ENCODE data around the gene TTF1.

The TTF1 gene

DNA sequence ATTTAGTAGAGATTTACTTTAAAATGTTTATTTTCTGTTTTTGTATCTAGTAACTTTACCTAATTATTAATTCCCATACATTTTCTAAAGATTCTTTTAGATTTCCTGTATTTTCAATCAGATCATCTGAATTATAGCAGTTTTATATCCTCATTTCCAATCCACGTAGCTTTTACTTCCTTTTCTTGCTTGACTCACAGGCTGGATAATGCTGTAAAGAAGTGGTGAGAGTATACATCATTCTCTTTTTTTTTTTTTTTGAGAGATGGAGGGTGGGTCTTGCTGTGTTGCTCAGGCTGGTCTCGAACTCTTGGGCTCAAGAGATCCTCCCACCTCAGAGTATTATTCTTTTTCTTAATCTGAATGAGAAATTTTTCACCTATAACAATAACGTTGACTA lies 40.7 kb downstream of the TTF1 start:
- no peak for DNase-seq

DNA sequence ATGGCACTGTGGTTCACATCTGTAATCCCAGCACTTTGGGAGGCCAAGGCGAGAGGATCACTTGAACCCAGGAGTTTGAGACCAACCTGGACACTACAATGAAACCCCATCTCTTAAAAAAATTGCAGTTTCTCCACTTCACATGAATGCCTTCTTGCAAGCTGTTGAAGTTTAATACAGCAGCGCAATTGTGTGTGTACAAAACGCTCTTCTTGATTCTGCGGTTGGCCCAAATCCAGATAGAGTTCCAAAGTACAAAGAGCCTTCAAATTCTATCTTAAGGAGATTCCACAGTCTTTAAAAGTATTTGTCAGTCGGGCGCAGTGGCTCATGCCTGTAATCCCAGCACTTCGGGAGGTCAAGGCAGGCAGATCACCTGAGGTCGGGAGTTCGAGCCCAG lies 42.6 kb downstream of the TTF1 start:
- no peak for DNase-seq

DNA sequence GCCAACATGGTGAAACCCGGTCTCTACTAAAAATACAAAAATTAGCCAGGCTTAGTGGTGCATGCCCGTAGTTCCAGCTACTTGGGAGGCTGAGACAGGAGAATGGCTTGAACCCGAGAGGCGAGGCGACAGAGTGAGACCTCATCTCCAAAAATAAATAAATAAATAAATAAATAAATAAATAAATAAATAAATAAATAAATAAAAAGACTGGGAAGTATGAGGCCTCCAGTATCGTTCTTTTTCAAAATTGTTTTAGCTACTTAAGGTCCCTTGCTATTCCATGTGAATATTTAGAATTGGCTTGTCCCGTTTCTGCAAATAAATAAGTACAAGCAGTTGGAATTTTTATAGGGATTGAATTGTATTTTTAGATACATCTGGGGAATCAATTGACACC lies 48.9 kb downstream of the TTF1 start:
- DNase-seq: no peak

DNA sequence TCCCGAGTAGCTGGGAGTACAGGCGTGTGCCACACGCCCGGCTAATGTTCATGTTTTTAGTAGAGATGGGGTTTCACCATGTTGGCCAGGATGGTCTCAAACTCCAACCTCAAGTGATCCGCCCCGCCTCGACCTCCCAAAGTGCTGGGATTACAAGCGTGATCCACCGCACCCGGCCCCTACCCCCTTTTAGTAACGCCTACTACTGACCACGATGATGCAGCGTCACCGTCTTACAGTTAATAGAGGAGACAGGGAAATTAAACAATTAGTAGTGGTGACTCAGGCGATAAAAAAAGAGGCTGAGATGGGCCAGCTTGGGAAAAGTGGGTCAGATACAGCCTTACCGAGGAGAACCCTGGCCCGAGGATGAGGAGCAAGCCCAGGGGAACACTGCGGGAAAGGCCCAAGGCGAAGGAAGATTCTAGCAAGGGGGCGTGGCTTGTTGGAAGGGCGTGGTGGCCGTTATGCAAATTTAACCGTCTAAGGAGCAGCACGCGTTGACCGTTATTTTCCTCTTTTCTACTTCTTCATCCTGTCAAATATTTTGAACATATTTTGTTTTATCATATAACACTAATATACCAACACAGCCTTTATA lies 50.2 kb downstream of the TTF1 start:
- DNase-seq: no peak

DNA sequence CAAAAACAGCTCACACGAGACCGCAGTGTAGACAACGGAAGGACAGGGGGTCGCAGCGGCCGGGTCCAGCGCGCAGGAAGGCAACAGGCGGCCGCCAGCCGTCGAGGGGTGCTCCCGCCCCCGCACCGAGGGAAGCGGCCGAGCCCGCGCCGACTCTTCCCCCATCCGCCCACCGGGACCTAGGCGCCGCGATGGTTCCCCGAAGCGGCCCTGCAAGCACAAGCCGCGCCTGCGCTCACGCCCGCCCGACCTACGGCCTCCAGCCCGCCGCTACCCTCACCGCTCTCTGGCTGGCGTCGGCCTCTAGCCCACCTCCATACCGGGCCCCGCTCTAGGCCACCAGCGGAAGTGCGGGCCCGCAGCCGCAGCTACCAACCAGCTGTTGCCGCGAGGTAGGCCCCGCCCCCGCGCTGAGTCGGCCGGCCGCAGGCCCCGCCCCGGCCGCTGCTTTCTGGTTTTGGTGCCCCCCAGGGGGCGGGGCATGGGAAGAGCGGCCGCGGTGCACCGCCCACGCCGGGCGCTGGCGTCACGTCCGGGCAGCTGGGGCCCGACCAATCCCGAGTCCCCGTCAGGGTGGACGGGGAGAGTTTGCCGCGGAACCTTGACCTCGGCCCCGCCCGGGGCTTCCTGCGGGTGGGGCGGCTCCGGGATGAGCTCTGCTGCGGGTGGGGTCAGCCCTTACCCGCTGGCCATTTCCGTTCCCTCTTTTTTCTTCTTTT lies 51.8 kb downstream of the TTF1 start, which contains the start of gene SETX:
SETX (minus strand) TSS at position 350 of the 719 bp plus-strand sequence. CDS start 5,558 bp downstream, outside the sequence.
- peak; percentile 96 for DNase-seq

DNA sequence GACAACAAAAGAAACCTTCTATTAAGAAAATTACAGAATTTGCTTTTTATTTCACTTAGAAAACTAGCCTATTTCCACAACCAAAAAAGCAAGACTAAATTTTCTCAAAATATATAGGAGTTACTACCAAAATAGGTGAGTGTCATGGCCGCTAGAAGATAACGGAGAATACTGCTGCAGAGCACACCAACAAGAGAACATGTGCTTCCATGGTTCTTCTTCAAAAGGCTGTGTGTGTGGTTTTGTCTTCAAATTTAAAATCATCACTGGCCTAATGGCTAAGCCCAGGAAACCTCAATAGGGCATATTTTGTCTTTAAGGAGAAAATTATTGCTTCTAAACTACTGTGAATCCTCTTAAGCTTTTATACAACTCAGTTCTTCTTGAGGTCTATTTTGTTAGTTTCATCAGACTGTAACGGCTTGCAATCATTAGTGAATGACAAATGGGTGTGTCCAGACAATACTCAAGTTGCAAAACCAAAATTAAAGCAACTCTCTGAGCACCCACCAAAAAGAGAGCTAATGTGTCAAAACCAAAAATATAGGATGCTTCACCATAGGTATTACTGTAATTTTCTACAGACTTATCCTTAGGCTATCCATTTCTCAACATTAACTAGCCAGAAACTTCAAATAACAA lies 55.1 kb downstream of the TTF1 start:
- no peak for DNase-seq

DNA sequence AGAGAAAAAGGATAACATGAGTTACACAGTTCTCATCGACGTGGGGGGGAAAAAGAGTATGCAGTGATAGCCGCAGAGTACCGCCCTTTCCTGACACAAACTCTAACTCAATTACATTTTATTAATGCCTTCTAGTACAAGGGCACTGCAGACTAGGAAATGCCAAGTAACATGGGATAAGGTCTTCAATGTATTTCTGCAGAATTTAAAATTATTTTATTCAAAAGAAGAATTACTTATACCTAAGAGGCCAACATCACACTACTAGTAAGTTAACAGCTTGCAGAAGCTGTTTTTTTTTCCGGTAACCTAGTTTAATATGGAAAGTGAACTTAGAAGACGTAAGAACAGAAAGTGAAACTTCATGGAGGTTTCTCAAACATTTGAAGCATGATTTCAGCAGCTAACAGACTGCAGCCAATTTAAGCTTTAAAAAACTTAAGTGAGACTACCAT lies 55.8 kb downstream of the TTF1 start:
- no peak for DNase-seq

DNA sequence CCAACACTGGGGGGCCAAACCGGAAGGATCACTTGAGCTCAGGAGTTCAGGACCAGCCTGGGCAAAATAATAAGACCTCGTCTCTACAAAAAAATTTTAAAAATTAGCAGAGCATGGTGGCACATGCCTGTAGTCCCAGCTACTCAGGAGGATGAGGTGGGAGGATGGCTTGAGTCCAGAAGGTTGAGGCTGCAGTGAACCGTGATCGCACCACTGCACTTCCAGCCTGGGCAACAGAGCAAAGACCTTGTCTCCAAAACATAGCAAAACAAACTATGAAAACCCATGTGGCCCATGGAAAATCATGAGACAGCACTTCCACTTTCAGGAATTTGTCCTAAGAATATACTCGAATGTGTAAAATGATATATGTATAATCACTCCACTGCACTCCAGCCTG lies 58.0 kb downstream of the TTF1 start:
- DNase-seq: no peak

DNA sequence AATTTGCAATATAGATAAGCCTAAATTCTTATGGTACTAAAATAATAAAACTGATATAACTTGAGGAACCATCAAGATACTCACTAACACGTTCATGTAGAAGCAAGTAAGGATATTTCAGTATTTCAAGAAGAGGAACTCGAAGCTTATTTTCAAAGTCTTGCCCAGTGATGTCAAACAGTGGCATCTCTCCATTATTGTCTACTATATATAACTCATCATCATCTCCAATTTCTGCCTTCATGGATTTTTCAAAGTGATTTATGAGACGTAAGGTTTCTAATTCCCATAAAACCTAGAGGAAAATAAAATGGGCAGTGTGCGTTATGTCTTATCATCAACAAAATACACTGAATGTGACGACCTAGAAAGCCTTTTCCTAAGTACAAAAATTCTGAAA lies 60.5 kb downstream of the TTF1 start:
- no peak for DNase-seq

DNA sequence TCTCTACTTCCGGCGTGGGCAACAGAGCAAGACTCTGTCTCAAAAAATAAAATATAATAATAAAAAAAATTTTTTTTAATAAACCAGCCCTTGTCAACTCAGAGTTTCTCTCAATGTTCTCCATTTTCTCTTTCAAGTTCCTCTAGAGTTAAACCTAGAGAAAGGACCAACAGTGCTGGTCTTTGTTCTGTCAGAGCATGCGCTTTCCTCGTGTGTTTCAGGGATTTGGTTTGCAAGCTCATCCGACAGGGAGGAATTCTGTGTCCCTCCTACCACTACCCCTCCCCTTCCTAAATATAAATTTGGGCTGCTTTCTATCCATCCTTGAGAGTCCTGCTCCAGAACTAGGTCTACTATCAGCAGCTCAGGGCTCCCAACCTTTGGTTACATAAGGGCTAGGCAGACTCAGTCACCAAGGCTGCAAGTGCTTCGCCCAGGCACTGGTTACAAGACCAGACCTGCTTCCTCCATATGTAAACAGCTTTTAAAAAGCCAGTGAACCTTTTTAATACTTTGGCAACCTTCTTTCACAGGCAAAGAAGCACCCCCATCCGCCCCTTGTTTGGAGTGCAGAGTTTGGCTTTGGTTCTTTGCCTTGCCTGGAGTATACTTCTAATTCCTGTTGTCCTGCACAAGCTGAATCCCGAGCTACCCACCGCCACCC lies 65.3 kb downstream of the TTF1 start:
- no peak for DNase-seq

DNA sequence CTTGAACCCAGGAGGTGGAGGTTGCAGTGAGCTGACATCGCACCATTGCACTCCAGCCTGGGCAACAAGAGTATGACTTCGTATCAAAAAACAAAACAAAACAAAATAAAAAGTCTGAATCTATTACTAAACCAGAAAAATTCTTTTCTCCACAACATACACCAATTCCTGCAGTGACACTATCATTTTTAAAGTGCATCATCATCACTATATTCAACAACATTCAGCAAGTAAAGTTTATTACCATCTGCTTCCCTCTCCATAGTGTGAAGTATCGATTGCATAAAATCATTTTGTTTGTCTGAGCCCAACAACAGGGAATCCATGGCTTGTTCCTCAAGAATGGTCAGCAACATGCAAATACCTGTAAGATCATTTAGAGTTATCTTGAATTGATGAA lies 72.3 kb downstream of the TTF1 start:
- no peak for DNase-seq

DNA sequence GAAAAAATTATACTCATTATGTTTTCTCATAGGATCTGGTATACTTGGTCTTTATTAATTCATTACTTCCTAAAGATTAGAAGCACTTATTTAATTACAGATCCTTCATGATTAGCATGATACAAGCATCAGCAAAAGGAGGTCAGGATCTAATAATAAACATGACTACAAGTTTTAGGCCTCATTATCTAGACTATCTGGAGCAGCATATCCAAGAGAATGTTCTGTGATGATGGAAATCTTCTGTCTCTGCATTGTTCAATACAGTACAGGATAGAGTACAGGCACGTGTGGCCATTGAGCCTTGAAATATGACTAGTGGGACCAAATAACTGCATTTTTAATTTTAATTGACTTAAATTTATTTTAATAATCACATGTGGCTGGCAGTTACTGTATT lies 73.1 kb downstream of the TTF1 start:
- no peak for DNase-seq

DNA sequence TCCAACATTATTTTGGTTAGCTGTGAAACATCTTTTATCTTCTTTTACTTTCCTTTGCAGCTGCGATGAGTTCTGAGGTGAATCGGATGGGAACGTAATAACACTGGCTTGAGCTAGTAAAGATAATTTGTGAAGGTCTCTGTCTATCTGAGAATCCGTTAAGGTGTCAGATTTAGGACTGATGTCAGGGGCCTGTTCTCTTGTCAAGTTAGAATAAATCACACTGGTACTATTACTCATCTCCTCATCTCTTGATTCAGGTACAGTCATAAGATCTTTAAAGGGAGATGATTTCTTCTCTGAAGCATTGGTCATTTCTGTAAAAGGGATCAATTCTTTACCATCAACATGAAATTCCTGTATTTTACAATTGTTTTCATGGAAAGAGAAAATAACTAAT lies 78.1 kb downstream of the TTF1 start:
- DNase-seq: no peak

DNA sequence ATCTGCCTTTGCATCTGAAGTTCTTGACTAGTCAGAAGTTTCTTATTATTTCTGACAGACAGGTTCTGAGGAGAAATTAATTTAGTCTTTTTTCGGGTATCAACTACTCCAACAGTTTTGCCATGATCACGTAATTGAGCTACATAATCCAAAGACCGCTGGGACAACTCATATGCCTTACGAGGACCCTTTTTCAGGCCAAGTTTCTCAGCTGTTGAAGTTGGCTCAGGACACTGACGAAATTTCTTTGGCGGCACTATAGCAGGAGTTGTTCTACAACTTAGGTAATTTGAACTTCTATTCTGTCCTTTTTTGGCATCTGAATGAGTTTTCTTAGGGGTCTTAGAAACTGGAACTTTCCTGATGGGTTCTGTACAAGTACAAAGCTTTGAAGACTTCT lies 79.1 kb downstream of the TTF1 start:
- DNase-seq: no peak
